Measurements from ENCODE around the gene MCM9. TPM values are rescaled to one million over a fixed set of nuclear protein-coding genes. Genes with fewer than 3 reads are reported as not detected.
A peak's percentile ranks its signal among the peaks of the same experiment; 100 is the strongest.
"Not testable (repeated sequence)": the region's sequence is repeated elsewhere in the genome, so short reads cannot be mapped to it uniquely, and the experiment has no call there.

The MCM9 gene
- polyA plus RNA-seq, 6 donors from 2014 or later, result 15.2 to 39.9 (median 22.3) TPM

DNA sequence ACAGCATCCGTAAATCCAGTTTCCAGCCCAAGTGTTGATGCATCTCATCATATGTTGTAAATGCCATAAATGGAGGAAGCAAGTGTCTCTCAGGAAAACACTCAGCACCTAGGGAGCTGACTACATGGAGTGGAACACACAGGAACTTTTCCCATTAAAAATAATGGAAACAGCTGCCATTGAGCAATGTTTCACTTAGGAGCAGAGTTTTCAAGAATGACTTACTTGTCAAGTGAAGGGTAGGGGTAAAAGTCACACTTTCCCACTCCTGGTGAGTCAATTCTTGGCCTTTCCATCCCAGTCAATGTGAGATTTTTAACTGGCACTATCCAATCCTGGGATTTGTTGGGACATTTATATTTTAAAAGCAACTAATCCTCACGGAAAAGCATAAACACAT is 160.4 kb downstream of the MCM9 start:
- ATAC-seq (ENCODE audit: low read depth in 2 of 2), result no peak
- Mint-ChIP-seq H3K4me1 (peaks cover 0 to 11% (median 4%) of the 10 kb centered on the region in 3 donors), H3K9me3 (no peaks in the 10 kb centered on the region), H3K27me3 (peaks cover 0 to 5% (median 0%) of the 10 kb centered on the region in 3 donors), H3K27ac (no peak overlapping the region), H3K36me3 (no peaks in the 10 kb centered on the region), H3K4me3 (no peak overlapping the region)
- DNase-seq, result no peak

GRCh38 chr6:118772886-118773285 is 162.1 kb downstream of the MCM9 start:
- DNase-seq (no peak), ATAC-seq (ENCODE audit: low read depth in 2 of 2) (no peak)
- Mint-ChIP-seq H3K36me3 (no peaks in the 10 kb centered on the region), H3K9me3 (no peaks in the 10 kb centered on the region), H3K4me3 (no peak overlapping the region), H3K27me3 (peaks cover 0 to 5% (median 0%) of the 10 kb centered on the region in 3 donors), H3K4me1 (peaks cover 6 to 18% (median 8%) of the 10 kb centered on the region in 3 donors), H3K27ac (no peak overlapping the region)

DNA sequence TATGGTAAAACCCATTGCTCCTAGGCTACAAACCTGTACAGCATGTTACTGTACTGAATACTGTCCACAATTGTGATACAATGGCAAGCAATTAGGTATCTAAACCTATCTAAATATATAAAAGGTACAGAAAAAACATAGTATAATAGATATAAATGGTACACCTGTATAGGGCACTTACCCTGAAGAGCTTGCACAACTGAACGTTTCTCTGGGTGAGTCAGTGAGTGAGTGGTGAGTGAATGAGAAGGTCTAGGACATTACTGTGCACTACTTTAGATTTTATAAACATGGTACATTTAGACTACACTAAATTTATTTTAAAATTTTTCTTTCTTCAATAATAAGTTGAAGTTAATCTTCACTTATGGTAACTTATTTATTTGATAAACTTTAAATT is 163.7 kb downstream of the MCM9 start:
- no peak for ATAC-seq (ENCODE audit: low read depth in 2 of 2)
- no peaks in the 10 kb centered on the region for H3K9me3 Mint-ChIP-seq
- no peak for DNase-seq

GRCh38 chr6:118770835-118771234 is 164.1 kb downstream of the MCM9 start:
- Mint-ChIP-seq H3K36me3 (no peaks in the 10 kb centered on the region), H3K27me3 (no peaks in the 10 kb centered on the region), H3K4me3 (no peak overlapping the region), H3K27ac (no peak overlapping the region), H3K9me3 (no peaks in the 10 kb centered on the region), H3K4me1 (peaks cover 3 to 7% (median 6%) of the 10 kb centered on the region in 3 donors)
- ATAC-seq (ENCODE audit: low read depth in 2 of 2), result no peak
- no peak for DNase-seq

More for the DNA sequence above, 163.7 kb downstream of the MCM9 start:
- H3K36me3 Mint-ChIP-seq, result no peaks in the 10 kb centered on the region
- peaks cover 3 to 7% (median 6%) of the 10 kb centered on the region in 3 donors for H3K4me1 Mint-ChIP-seq
- H3K4me3 Mint-ChIP-seq, result no peak overlapping the region
- H3K27me3 Mint-ChIP-seq, result no peaks in the 10 kb centered on the region
- H3K27ac Mint-ChIP-seq, result no peak overlapping the region

GRCh38 chr6:118770112-118770788 is 164.7 kb downstream of the MCM9 start:
- Mint-ChIP-seq H3K36me3 (no peaks in the 10 kb centered on the region), H3K27ac (no peak overlapping the region), H3K4me1 (peaks cover 3 to 7% (median 6%) of the 10 kb centered on the region in 3 donors), H3K4me3 (no peak overlapping the region), H3K9me3 (no peaks in the 10 kb centered on the region), H3K27me3 (no peaks in the 10 kb centered on the region)
- no peak for DNase-seq
- no peak for ATAC-seq (ENCODE audit: low read depth in 2 of 2)

GRCh38 chr6:118768904-118769325 is 166.0 kb downstream of the MCM9 start:
- DNase-seq (no peak), ATAC-seq (ENCODE audit: low read depth in 2 of 2) (no peak)
- Mint-ChIP-seq H3K36me3 (no peaks in the 10 kb centered on the region), H3K27ac (no peak overlapping the region), H3K4me3 (peak overlapping the region in 1 of 8 donors; percentile 13), H3K9me3 (no peaks in the 10 kb centered on the region), H3K4me1 (peaks cover 3 to 12% (median 6%) of the 10 kb centered on the region in 3 donors), H3K27me3 (no peaks in the 10 kb centered on the region)

- ATAC-seq (ENCODE audit: low read depth in 2 of 2) (no peak), DNase-seq (no peak)
- H3K27ac Mint-ChIP-seq, result peak overlapping the region in 1 of 6 donors; percentile 54
- H3K4me3 Mint-ChIP-seq, result peak overlapping the region in 1 of 8 donors; percentile 13
- H3K36me3 Mint-ChIP-seq, result peaks cover 0 to under 1% of the 10 kb centered on the region in 2 donors
- H3K9me3 Mint-ChIP-seq, result no peaks in the 10 kb centered on the region
- H3K4me1 Mint-ChIP-seq, result peaks cover 3 to 12% (median 6%) of the 10 kb centered on the region in 3 donors
- H3K27me3 Mint-ChIP-seq, result no peaks in the 10 kb centered on the region
Observed at GRCh38 chr6:118768441-118768840, 166.5 kb downstream of the MCM9 start.

DNA sequence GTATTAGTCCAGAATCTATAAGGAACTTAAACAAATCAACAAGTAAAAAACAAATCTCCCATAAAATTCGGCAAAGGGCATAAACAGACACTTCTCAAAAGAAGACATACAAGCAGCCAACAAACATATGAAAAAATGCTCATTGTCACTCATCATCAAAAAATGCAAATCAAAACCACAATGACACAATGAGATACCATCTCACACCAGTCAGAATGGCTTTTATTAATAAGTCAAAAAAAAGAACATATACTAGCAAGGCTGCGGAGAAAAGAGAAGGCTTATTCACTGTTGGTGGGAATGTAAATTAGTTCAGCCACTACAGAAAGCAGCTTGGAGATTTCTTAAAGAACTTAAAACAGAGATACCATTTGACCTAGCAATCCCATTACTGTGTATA is 169.6 kb downstream of the MCM9 start:
- not testable (repeated sequence) for DNase-seq; H3K27ac Mint-ChIP-seq; H3K27me3 Mint-ChIP-seq; H3K9me3 Mint-ChIP-seq; H3K4me3 Mint-ChIP-seq; ATAC-seq (ENCODE audit: low read depth in 2 of 2); H3K36me3 Mint-ChIP-seq
- H3K4me1 Mint-ChIP-seq, result peaks cover 3 to 12% (median 6%) of the 10 kb centered on the region in 3 donors

DNA sequence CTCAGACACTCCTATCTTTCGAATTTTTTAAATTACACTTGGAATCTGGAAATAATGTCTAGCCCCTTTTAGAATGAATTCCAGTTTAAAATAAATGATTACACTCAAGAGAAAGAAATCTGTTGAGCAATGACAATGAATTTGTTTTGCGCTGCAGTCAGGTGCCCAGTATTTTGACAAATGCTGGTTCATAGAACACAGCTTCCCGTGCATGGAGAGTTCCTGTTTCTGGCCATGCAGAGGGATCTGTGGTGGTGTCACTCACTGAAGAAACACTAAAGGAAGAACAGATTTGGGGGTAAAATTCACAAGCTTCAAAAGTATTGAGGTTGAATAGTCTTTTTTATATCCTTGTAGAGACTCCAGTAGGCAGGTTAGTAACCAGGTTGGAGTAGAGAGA is 170.2 kb downstream of the MCM9 start:
- H3K27me3 Mint-ChIP-seq, result no peaks in the 10 kb centered on the region
- DNase-seq (no peak), ATAC-seq (ENCODE audit: low read depth in 2 of 2) (no peak)
- peaks cover 3 to 12% (median 6%) of the 10 kb centered on the region in 3 donors for H3K4me1 Mint-ChIP-seq
- peaks cover 0 to 3% of the 10 kb centered on the region in 2 donors for H3K36me3 Mint-ChIP-seq
- H3K27ac Mint-ChIP-seq, result no peak overlapping the region
- no peaks in the 10 kb centered on the region for H3K9me3 Mint-ChIP-seq
- H3K4me3 Mint-ChIP-seq, result no peak overlapping the region

Other genes with a start within 250 kb of the MCM9 start
- 10 to 100 TPM; 20.2 to 27.8 (median 26.7) TPM for gene ASF1A, start 41.0 kb downstream of the MCM9 start, polyA plus RNA-seq (ENCODE audit: low read depth in 6 of 6)
- not detected for gene FAM184A, start 143.5 kb upstream of the MCM9 start, polyA plus RNA-seq (ENCODE audit: low read depth in 6 of 6)

All from naive B cell (primary cell).